ENCODE results near the gene PRSS22. TPM values are rescaled to one million over a fixed set of nuclear protein-coding genes. Genes with fewer than 3 reads are reported as not detected.

The PRSS22 gene
- total RNA-seq, 2 experiments from 2014 or later = not detected

DNA sequence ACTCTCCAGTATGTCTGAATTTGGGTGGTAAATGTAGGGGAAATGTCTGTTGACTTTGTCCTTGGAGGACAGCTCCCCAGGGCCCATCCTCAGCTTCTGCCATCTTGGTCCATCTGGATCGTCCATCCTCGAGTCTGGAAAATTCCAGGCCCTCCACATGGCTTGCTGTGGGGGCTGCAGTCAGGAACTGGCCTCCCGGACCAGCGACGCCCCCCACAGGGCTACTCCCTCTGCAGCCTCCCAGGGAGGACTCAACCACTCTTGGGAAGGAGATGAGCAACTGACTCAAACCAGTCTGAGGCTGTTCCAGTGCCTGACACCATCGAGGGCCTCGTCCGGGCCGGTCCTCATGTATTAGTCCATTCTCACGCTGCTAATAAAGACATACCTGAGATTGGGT lies 33.3 kb downstream of the PRSS22 start:
- Histone ChIP-seq H3K4me3 (ENCODE audit: low read depth, low read length, poor library complexity, severe bottlenecking) (no peak overlapping the region), H3K36me3 (ENCODE audit: insufficient read depth, low read length) (no peaks in the 10 kb centered on the region), H3K27ac (ENCODE audit: low read depth, low read length, poor library complexity, severe bottlenecking) (no peak overlapping the region), H3K9me2 (ENCODE audit: insufficient read depth, low read length) (no peaks in the 10 kb centered on the region), H3K79me2 (ENCODE audit: insufficient read depth, low read depth, low read length) (no peaks in the 10 kb centered on the region), H3K4me1 (ENCODE audit: insufficient read depth, low read length, poor library complexity, severe bottlenecking) (no peaks in the 10 kb centered on the region), H3K9me3 (ENCODE audit: low read length) (no peaks in the 10 kb centered on the region), H3K4me2 (ENCODE audit: low read length) (no peak overlapping the region), H2AFZ (ENCODE audit: low read length) (no peak overlapping the region), H4K20me1 (ENCODE audit: insufficient read depth, low read length) (no peaks in the 10 kb centered on the region)
- TF ChIP-seq EZH2phosphoT487 (IDR thresholded peaks at IDR 0.05; ENCODE audit: borderline replicate concordance, low read depth, low read length) = no peak
- TF ChIP-seq, protein P1, sequence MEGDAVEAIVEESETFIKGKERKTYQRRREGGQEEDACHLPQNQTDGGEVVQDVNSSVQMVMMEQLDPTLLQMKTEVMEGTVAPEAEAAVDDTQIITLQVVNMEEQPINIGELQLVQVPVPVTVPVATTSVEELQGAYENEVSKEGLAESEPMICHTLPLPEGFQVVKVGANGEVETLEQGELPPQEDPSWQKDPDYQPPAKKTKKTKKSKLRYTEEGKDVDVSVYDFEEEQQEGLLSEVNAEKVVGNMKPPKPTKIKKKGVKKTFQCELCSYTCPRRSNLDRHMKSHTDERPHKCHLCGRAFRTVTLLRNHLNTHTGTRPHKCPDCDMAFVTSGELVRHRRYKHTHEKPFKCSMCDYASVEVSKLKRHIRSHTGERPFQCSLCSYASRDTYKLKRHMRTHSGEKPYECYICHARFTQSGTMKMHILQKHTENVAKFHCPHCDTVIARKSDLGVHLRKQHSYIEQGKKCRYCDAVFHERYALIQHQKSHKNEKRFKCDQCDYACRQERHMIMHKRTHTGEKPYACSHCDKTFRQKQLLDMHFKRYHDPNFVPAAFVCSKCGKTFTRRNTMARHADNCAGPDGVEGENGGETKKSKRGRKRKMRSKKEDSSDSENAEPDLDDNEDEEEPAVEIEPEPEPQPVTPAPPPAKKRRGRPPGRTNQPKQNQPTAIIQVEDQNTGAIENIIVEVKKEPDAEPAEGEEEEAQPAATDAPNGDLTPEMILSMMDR (conservative IDR thresholded peaks at IDR 0.05; ENCODE audit: low read length) = no peak
- intact Hi-C loops (cut with micrococcal nuclease; ENCODE audit: unreplicated experiment) = no loop called here
- ChIA-PET CTCF (ENCODE audit: unreplicated experiment) (no interaction called here), POLR2A (interaction anchor here (0.6 kb wide), 1 partner anchor 10 kb away, joined by 7 read pairs; no protein-coding TSS in a partner anchor)
- DNase-seq (ENCODE audit: low spot score) = no peak
- BruUV-seq (replicated peaks) = no TSS peak

DNA sequence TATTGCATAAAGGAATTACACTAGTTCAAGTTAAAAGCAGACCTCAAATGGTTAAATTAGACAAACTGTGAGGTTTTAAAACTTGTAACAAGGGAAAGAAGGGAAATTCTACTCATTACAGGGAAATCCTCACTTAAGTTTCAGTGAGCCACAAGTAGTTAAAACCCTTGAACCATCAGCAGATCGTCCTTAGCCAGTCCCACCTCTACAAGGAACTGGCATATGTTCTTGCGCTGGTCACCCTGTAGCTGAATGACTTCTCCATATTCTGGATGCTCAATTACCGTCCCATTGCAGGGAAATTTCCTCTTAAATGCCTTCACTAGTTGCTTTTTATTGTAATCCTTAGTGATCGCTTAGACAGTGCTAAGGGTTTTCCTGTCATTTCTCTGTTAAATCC lies 35.5 kb downstream of the PRSS22 start:
- no peaks in the 10 kb centered on the region for H3K9me3 ChIP-seq (ENCODE audit: low read length)
- peaks cover 6% of the 10 kb centered on the region for H3K4me1 ChIP-seq (ENCODE audit: insufficient read depth, low read length, poor library complexity, severe bottlenecking)
- H3K4me2 ChIP-seq (ENCODE audit: low read length) = no peak overlapping the region
- H2AFZ ChIP-seq (ENCODE audit: low read length) = no peak overlapping the region
- no TSS peak for BruUV-seq (replicated peaks)
- H3K27ac ChIP-seq (ENCODE audit: low read depth, low read length, poor library complexity, severe bottlenecking) = no peak overlapping the region
- POLR2A ChIA-PET = no interaction called here
- no peaks in the 10 kb centered on the region for H3K9me2 ChIP-seq (ENCODE audit: insufficient read depth, low read length)
- CTCF ChIA-PET (ENCODE audit: unreplicated experiment) = interaction anchor here (1.2 kb wide), 1 partner anchor 9 kb away, joined by 3 read pairs; no protein-coding TSS in a partner anchor
- no peaks in the 10 kb centered on the region for H3K36me3 ChIP-seq (ENCODE audit: insufficient read depth, low read length)
- H3K4me3 ChIP-seq (ENCODE audit: low read depth, low read length, poor library complexity, severe bottlenecking) = no peak overlapping the region
- DNase-seq (ENCODE audit: low spot score) = no peak
- peaks cover 6% of the 10 kb centered on the region; the same call in 1 of the 2 replicates for H3K79me2 ChIP-seq (ENCODE audit: insufficient read depth, low read depth, low read length)
- intact Hi-C loops (cut with micrococcal nuclease; ENCODE audit: unreplicated experiment) = no loop called here
- no peak for TF ChIP-seq EZH2phosphoT487 (IDR thresholded peaks at IDR 0.05; ENCODE audit: borderline replicate concordance, low read depth, low read length)
- TF ChIP-seq, protein P1 (conservative IDR thresholded peaks at IDR 0.05; ENCODE audit: low read length) = no peak
- no peaks in the 10 kb centered on the region for H4K20me1 ChIP-seq (ENCODE audit: insufficient read depth, low read length)

DNA sequence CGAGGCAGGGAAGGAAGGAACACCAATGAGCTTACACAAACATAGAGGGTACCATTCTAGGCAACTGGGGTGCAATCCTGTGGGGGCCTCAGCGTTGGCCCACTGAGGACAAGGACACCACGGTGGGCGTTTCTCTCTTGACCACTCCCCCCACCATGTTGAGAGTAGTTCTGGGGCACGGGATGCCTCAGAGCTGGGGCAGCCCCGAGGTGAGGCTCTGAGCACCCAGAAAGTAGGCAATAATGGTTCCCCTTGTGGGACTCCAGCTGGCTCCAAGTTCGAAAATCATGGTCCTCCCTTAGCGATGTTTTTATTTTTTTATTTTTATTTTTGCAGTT lies 35.8 kb downstream of the PRSS22 start:
- no TSS peak for BruUV-seq (replicated peaks)
- no peak overlapping the region for H3K4me2 ChIP-seq (ENCODE audit: low read length)
- POLR2A ChIA-PET = no interaction called here
- H3K4me1 ChIP-seq (ENCODE audit: insufficient read depth, low read length, poor library complexity, severe bottlenecking) = peaks cover 6% of the 10 kb centered on the region
- H2AFZ ChIP-seq (ENCODE audit: low read length) = no peak overlapping the region
- no peak overlapping the region for H3K4me3 ChIP-seq (ENCODE audit: low read depth, low read length, poor library complexity, severe bottlenecking)
- no peak for TF ChIP-seq EZH2phosphoT487 (IDR thresholded peaks at IDR 0.05; ENCODE audit: borderline replicate concordance, low read depth, low read length)
- TF ChIP-seq, protein P1 (conservative IDR thresholded peaks at IDR 0.05; ENCODE audit: low read length) = no peak
- H3K9me2 ChIP-seq (ENCODE audit: insufficient read depth, low read length) = no peaks in the 10 kb centered on the region
- no peak for DNase-seq (ENCODE audit: low spot score)
- intact Hi-C loops (cut with micrococcal nuclease; ENCODE audit: unreplicated experiment) = no loop called here
- H3K27ac ChIP-seq (ENCODE audit: low read depth, low read length, poor library complexity, severe bottlenecking) = no peak overlapping the region
- H4K20me1 ChIP-seq (ENCODE audit: insufficient read depth, low read length) = no peaks in the 10 kb centered on the region
- H3K9me3 ChIP-seq (ENCODE audit: low read length) = no peaks in the 10 kb centered on the region
- CTCF ChIA-PET (ENCODE audit: unreplicated experiment) = interaction anchor here (1.2 kb wide), 1 partner anchor 9 kb away, joined by 3 read pairs; no protein-coding TSS in a partner anchor
- H3K36me3 ChIP-seq (ENCODE audit: insufficient read depth, low read length) = no peaks in the 10 kb centered on the region
- peaks cover 6% of the 10 kb centered on the region; the same call in 1 of the 2 replicates for H3K79me2 ChIP-seq (ENCODE audit: insufficient read depth, low read depth, low read length)
